Measurements from ENCODE around the gene SUPT5H. TPM values are rescaled to one million over a fixed set of nuclear protein-coding genes. Genes with fewer than 3 reads are reported as not detected.

SUPT5H gene
- total and polyA plus RNA-seq, 4 donors = 35.9 to 158 (median 112) TPM

Small RNAs within 50 kb of the gene (small RNA-seq; reads per million reads assigned to genes)
- not detected for gene MIR4530 (ENCODE audit: low replicate concordance)

Other genes starting within 250 kb of the SUPT5H start
- under 1 TPM; 0.10 to 0.11 TPM for gene NCCRP1, start 248.6 kb upstream of the SUPT5H start, total RNA-seq
- under 1 TPM; 0.21 to 0.29 TPM for gene NCCRP1, start 248.6 kb upstream of the SUPT5H start, polyA plus RNA-seq (ENCODE audit: insufficient read length in 2 of 2)
- not detected for gene SYCN, start 241.3 kb upstream of the SUPT5H start, total RNA-seq
- gene SYCN, start 241.3 kb upstream of the SUPT5H start, polyA plus RNA-seq (ENCODE audit: insufficient read length in 2 of 2) = not detected
- not detected for gene IFNL3, start 200.6 kb upstream of the SUPT5H start, total RNA-seq
- not detected for gene IFNL3, start 200.6 kb upstream of the SUPT5H start, polyA plus RNA-seq (ENCODE audit: insufficient read length in 2 of 2)
- gene IFNL4, start 196.7 kb upstream of the SUPT5H start, total RNA-seq = not detected
- gene IFNL4, start 196.7 kb upstream of the SUPT5H start, polyA plus RNA-seq (ENCODE audit: insufficient read length in 2 of 2) = under 1 TPM; 0.71 to 0.80 TPM
- not detected for gene IFNL2, start 177.2 kb upstream of the SUPT5H start, total RNA-seq
- not detected for gene IFNL2, start 177.2 kb upstream of the SUPT5H start, polyA plus RNA-seq (ENCODE audit: insufficient read length in 2 of 2)
- gene IFNL1, start 149.2 kb upstream of the SUPT5H start, total RNA-seq = not detected
- gene IFNL1, start 149.2 kb upstream of the SUPT5H start, polyA plus RNA-seq (ENCODE audit: insufficient read length in 2 of 2) = not detected
- 1 to 10 TPM; 2.2 to 5.3 TPM for gene LRFN1, start 124.7 kb upstream of the SUPT5H start, total RNA-seq
- 10 to 100 TPM; 26.0 to 26.5 TPM for gene LRFN1, start 124.7 kb upstream of the SUPT5H start, polyA plus RNA-seq (ENCODE audit: insufficient read length in 2 of 2)
- 10 to 100 TPM; 16.8 to 21.0 TPM for gene GMFG, start 109.5 kb upstream of the SUPT5H start, total RNA-seq
- 10 to 100 TPM; 12.5 to 13.2 TPM for gene GMFG, start 109.5 kb upstream of the SUPT5H start, polyA plus RNA-seq (ENCODE audit: insufficient read length in 2 of 2)
- gene SAMD4B, start 103.2 kb upstream of the SUPT5H start, total RNA-seq = 10 to 100 TPM; 25.8 to 66.2 TPM
- 100 to 1,000 TPM; 129 to 145 TPM for gene SAMD4B, start 103.2 kb upstream of the SUPT5H start, polyA plus RNA-seq (ENCODE audit: insufficient read length in 2 of 2)
- gene PAF1, start 54.5 kb upstream of the SUPT5H start, total RNA-seq = 10 to 100 TPM; 21.2 to 47.9 TPM
- 10 to 100 TPM; 76.2 to 76.8 TPM for gene PAF1, start 54.5 kb upstream of the SUPT5H start, polyA plus RNA-seq (ENCODE audit: insufficient read length in 2 of 2)
- 10 to 100 TPM; 17.8 to 40.3 TPM for gene MED29, start 54.2 kb upstream of the SUPT5H start, total RNA-seq
- 10 to 100 TPM; 74.1 to 77.7 TPM for gene MED29, start 54.2 kb upstream of the SUPT5H start, polyA plus RNA-seq (ENCODE audit: insufficient read length in 2 of 2)
- gene ZFP36, start 38.7 kb upstream of the SUPT5H start, total RNA-seq = 10 to 100 TPM in 1 of 2 donors, 1 to 10 TPM in 1; 9.8 to 23.7 TPM
- gene ZFP36, start 38.7 kb upstream of the SUPT5H start, polyA plus RNA-seq (ENCODE audit: insufficient read length in 2 of 2) = 10 to 100 TPM; 20.7 to 52.8 TPM
- gene PLEKHG2, start 32.9 kb upstream of the SUPT5H start, total RNA-seq = 10 to 100 TPM; 14.2 to 36.9 TPM
- 10 to 100 TPM; 37.5 to 58.2 TPM for gene PLEKHG2, start 32.9 kb upstream of the SUPT5H start, polyA plus RNA-seq (ENCODE audit: insufficient read length in 2 of 2)
- 100 to 1,000 TPM in 1 of 2 donors, 10 to 100 TPM in 1; 32.0 to 159 TPM for gene RPS16, start 9.6 kb upstream of the SUPT5H start, total RNA-seq
- gene RPS16, start 9.6 kb upstream of the SUPT5H start, polyA plus RNA-seq (ENCODE audit: insufficient read length in 2 of 2) = 100 to 1,000 TPM; 826 to 921 TPM
- 10 to 100 TPM; 48.4 to 59.5 TPM for gene TIMM50, start 35.3 kb downstream of the SUPT5H start, total RNA-seq
- 100 to 1,000 TPM in 1 of 2 donors, 10 to 100 TPM in 1; 95.5 to 118 TPM for gene TIMM50, start 35.3 kb downstream of the SUPT5H start, polyA plus RNA-seq (ENCODE audit: insufficient read length in 2 of 2)
- 10 to 100 TPM in 1 of 2 donors, 1 to 10 TPM in 1; 8.3 to 16.8 TPM for gene DLL3, start 53.4 kb downstream of the SUPT5H start, total RNA-seq
- 10 to 100 TPM; 46.3 to 56.0 TPM for gene DLL3, start 53.4 kb downstream of the SUPT5H start, polyA plus RNA-seq (ENCODE audit: insufficient read length in 2 of 2)
- 1 to 10 TPM in 1 of 2 donors, not detected in 1; 1.7 TPM for gene SELENOV, start 69.6 kb downstream of the SUPT5H start, total RNA-seq
- under 1 TPM; 0.54 to 0.77 TPM for gene SELENOV, start 69.6 kb downstream of the SUPT5H start, polyA plus RNA-seq (ENCODE audit: insufficient read length in 2 of 2)
- 10 to 100 TPM; 10.5 to 15.6 TPM for gene EID2B, start 87.3 kb downstream of the SUPT5H start, total RNA-seq
- gene EID2B, start 87.3 kb downstream of the SUPT5H start, polyA plus RNA-seq (ENCODE audit: insufficient read length in 2 of 2) = 10 to 100 TPM; 17.6 to 20.2 TPM
- gene EID2, start 94.6 kb downstream of the SUPT5H start, total RNA-seq = 10 to 100 TPM; 15.8 to 17.1 TPM
- gene EID2, start 94.6 kb downstream of the SUPT5H start, polyA plus RNA-seq (ENCODE audit: insufficient read length in 2 of 2) = 10 to 100 TPM; 38.8 to 42.0 TPM
- gene LGALS13, start 156.9 kb downstream of the SUPT5H start, total RNA-seq = under 1 TPM in 1 of 2 donors, not detected in 1; 0.28 TPM
- gene LGALS13, start 156.9 kb downstream of the SUPT5H start, polyA plus RNA-seq (ENCODE audit: insufficient read length in 2 of 2) = under 1 TPM in 1 of 2 donors, not detected in 1; 0.65 TPM
- gene LGALS16, start 210.3 kb downstream of the SUPT5H start, total RNA-seq = not detected
- gene LGALS16, start 210.3 kb downstream of the SUPT5H start, polyA plus RNA-seq (ENCODE audit: insufficient read length in 2 of 2) = under 1 TPM; 0.69 to 0.70 TPM

All from spinal cord (tissue), 4 donors.